ENCODE measurements around the gene CISH.

CISH gene

GRCh38 chr3:50630394-50630793 lies 18.8 kb upstream of the CISH start:
- no peak for TF ChIP-seq CTCF (IDR thresholded peaks at IDR 0.05; ENCODE audit: control insufficient read depth, insufficient read depth, low read depth, low read length, missing control alignments)
- no peak overlapping the region for H3K4me3 ChIP-seq (ENCODE audit: control insufficient read depth, low read depth, low read length)
- DNase-seq (ENCODE audit: low read depth), result no peak

- TF ChIP-seq CTCF (IDR thresholded peaks at IDR 0.05; ENCODE audit: control insufficient read depth, insufficient read depth, low read depth, low read length, missing control alignments), result no peak
- DNase-seq (ENCODE audit: low read depth), result no peak
- no peak overlapping the region for H3K4me3 ChIP-seq (ENCODE audit: control insufficient read depth, low read depth, low read length)
These were observed 17.0 kb upstream of the CISH start for GRCh38 chr3:50628601-50629000.

GRCh38 chr3:50627407-50628051 lies 16.0 kb upstream of the CISH start:
- TF ChIP-seq CTCF (IDR thresholded peaks at IDR 0.05; ENCODE audit: control insufficient read depth, insufficient read depth, low read depth, low read length, missing control alignments), result peak; percentile 66
- DNase-seq (ENCODE audit: low read depth), result no peak
- H3K4me3 ChIP-seq (ENCODE audit: control insufficient read depth, low read depth, low read length), result no peak overlapping the region

GRCh38 chr3:50626401-50626800 lies 14.8 kb upstream of the CISH start:
- DNase-seq (ENCODE audit: low read depth), result no peak
- no peak overlapping the region for H3K4me3 ChIP-seq (ENCODE audit: control insufficient read depth, low read depth, low read length)
- no peak for TF ChIP-seq CTCF (IDR thresholded peaks at IDR 0.05; ENCODE audit: control insufficient read depth, insufficient read depth, low read depth, low read length, missing control alignments)

- H3K4me3 ChIP-seq (ENCODE audit: control insufficient read depth, low read depth, low read length), result no peak overlapping the region
- TF ChIP-seq CTCF (IDR thresholded peaks at IDR 0.05; ENCODE audit: control insufficient read depth, insufficient read depth, low read depth, low read length, missing control alignments), result no peak
- DNase-seq (ENCODE audit: low read depth), result no peak
These were observed 13.9 kb upstream of the CISH start for GRCh38 chr3:50625231-50626182.

- TF ChIP-seq CTCF (IDR thresholded peaks at IDR 0.05; ENCODE audit: control insufficient read depth, insufficient read depth, low read depth, low read length, missing control alignments), result no peak
- DNase-seq (ENCODE audit: low read depth), result no peak
- no peak overlapping the region for H3K4me3 ChIP-seq (ENCODE audit: control insufficient read depth, low read depth, low read length)
These were observed 13.1 kb upstream of the CISH start for GRCh38 chr3:50624634-50625033.
